HepG2 (cell line): Measurements from ENCODE around the gene TLK1. TPM values are rescaled to one million over a fixed set of nuclear protein-coding genes. Genes with fewer than 3 reads are reported as not detected.

Experiments
- ATAC-seq: fragments of 200-7000 bp; cut with Tn5 transposase; 3 replicates; pipeline ENCODE4 v1.9.1; 2020; ENCODE audit warnings: mild to moderate bottlenecking, moderate library complexity
- BruUV-seq: library from RNA; stranded (reverse); fragments of 400-500 nt; replicated peaks from 2 replicates; lab custom pipeline; 2021; lab: Mats Ljungman, UMichigan
- CTCF ChIA-PET: fragments of 300-600 bp; formaldehyde crosslinking; extraction: SDS; loops from one replicate; lab custom pipeline; 2021; ENCODE audit warnings: low total read pairs, inconsistent platforms, low intra/inter-chr PET ratio; lab: Yijun Ruan, JAX
- POLR2A ChIA-PET: fragments of 350-600 bp; sonication (Branson Sonifier 250); formaldehyde crosslinking; loops from one replicate; lab custom pipeline; 2020; ENCODE audit warnings: antibody characterized with exemption, inconsistent platforms; lab: Yijun Ruan, JAX
- DNase-seq: peaks from one replicate; pipeline ENCODE4 v3.0.0-alpha.2; 2015; ENCODE audit warnings: low spot score
- FAIRE-seq: peaks from 3 replicates; lab custom pipeline; 2011; peaks lifted over from hg19 to GRCh38; lab: Jason Lieb, UNC
- H2AFZ ChIP-seq: one replicate; pipeline ENCODE4 v1.6.1; 2011; ENCODE audit warnings: low read length, inconsistent platforms
- H3K27ac ChIP-seq: fragments of 300-600 bp; 3 replicates; pipeline ENCODE4 v1.8.0; 2011; ENCODE audit warnings: mixed run types, mild to moderate bottlenecking, mixed read lengths, low read length, inconsistent platforms; ENCODE audit not compliant: insufficient read depth; ENCODE audit errors: extremely low read length
- H3K27me3 ChIP-seq, 2 experiments: fragments of 200-600 bp in 1 of 2; 2 replicates in 1 of 2; 3 replicates in 1 of 2; pipeline versions ENCODE4 v1.6.0 to v1.8.0; 2011; ENCODE audit warnings: low read length in 2 of 2, mild to moderate bottlenecking in 2 of 2, moderate library complexity in 2 of 2, inconsistent platforms in 1 of 2; ENCODE audit not compliant: insufficient read depth in 2 of 2, control insufficient read depth in 1 of 2
- H3K36me3 ChIP-seq, 2 experiments: fragments of 200-600 bp in 1 of 2; replicated peaks in 1 of 2; 2 replicates in 1 of 2; 3 replicates in 1 of 2; pipeline versions ENCODE4 v1.5.1 to v1.8.0; 2011; ENCODE audit warnings: low read length in 2 of 2, inconsistent platforms in 1 of 2; ENCODE audit not compliant: insufficient read depth in 2 of 2, control insufficient read depth in 1 of 2
- H3K4me1 ChIP-seq: 2 replicates; pipeline ENCODE4 v1.5.1; 2012; ENCODE audit warnings: low read length, inconsistent platforms; ENCODE audit not compliant: insufficient read depth
- H3K4me2 ChIP-seq: 2 replicates; pipeline ENCODE4 v1.6.0; 2011; ENCODE audit warnings: low read depth, low read length, inconsistent platforms
- H3K4me3 ChIP-seq, 3 experiments: fragments of 200-600 bp in 1 of 3; sonication (generic), shearing (Covaris generic) in 1 of 3; replicated peaks in 1 of 3; 2 replicates each; pipeline ENCODE4 v1.5.1; 2011 to 2016; ENCODE audit warnings: low read length in 3 of 3, inconsistent platforms in 2 of 3, low read depth in 2 of 3, mild to moderate bottlenecking in 2 of 3, control low read depth in 1 of 3, mixed read lengths in 1 of 3; ENCODE audit not compliant: insufficient read depth in 1 of 3
- H3K79me2 ChIP-seq: one replicate; pipeline ENCODE4 v1.6.1; 2011; ENCODE audit warnings: low read length, inconsistent platforms; ENCODE audit not compliant: insufficient read depth
- H3K9ac ChIP-seq: 2 replicates; pipeline ENCODE4 v1.6.0; 2011; ENCODE audit warnings: mild to moderate bottlenecking, low read depth, low read length, inconsistent platforms; ENCODE audit not compliant: insufficient read depth
- H3K9me3 ChIP-seq: 2 replicates; pipeline ENCODE4 v1.5.1; 2012; ENCODE audit warnings: mild to moderate bottlenecking, low read length
- H4K20me1 ChIP-seq: 2 replicates; pipeline ENCODE4 v1.6.0; 2011; ENCODE audit warnings: inconsistent platforms, mild to moderate bottlenecking, low read length, moderate library complexity; ENCODE audit not compliant: insufficient read depth
- ARID3A ChIP-seq: IDR thresholded peaks from 2 replicates; pipeline ENCODE4 v1.6.1; 2012; ENCODE audit warnings: low read depth, low read length, improper control_type of control experiment
- CEBPG ChIP-seq: IDR thresholded peaks from 2 replicates; pipeline ENCODE4 v1.6.1; 2016
- KDM4B ChIP-seq: sonication (generic); formaldehyde crosslinking; IDR thresholded peaks from 2 replicates; pipeline ENCODE4 v1.4.0; 2020; ENCODE audit warnings: missing genetic modification reagents
- LRRFIP1 ChIP-seq: sonication (generic); formaldehyde crosslinking; conservative IDR thresholded peaks from 2 replicates; pipeline ENCODE4 v1.4.0; 2020; ENCODE audit warnings: missing genetic modification reagents
- NCOA2 ChIP-seq: sonication (generic); formaldehyde crosslinking; IDR thresholded peaks from 2 replicates; pipeline ENCODE4 v1.8.0; 2022; ENCODE audit warnings: inconsistent platforms
- RBAK ChIP-seq: sonication (generic); formaldehyde crosslinking; IDR thresholded peaks from 2 replicates; pipeline ENCODE4 v1.5.1; 2020; ENCODE audit warnings: mild to moderate bottlenecking, missing genetic modification reagents
- SIN3A ChIP-seq: IDR thresholded peaks from 2 replicates; pipeline ENCODE4 v1.6.1; 2011; ENCODE audit warnings: low read depth, mild to moderate bottlenecking, control low read depth, low read length, borderline replicate concordance
- ZBTB4 ChIP-seq: sonication (generic); formaldehyde crosslinking; IDR thresholded peaks from 2 replicates; pipeline ENCODE4 v1.4.0; 2020; ENCODE audit warnings: missing genetic modification reagents, mild to moderate bottlenecking, borderline replicate concordance
- ZFP36L2 ChIP-seq: sonication (generic); formaldehyde crosslinking; IDR thresholded peaks from 2 replicates; pipeline ENCODE4 v1.4.0; 2020; ENCODE audit warnings: missing genetic modification reagents
- ZFY ChIP-seq: sonication (generic); formaldehyde crosslinking; IDR thresholded peaks from 2 replicates; pipeline ENCODE4 v1.4.0; 2020; ENCODE audit warnings: missing genetic modification reagents
- ZNF274 ChIP-seq: sonication (generic); formaldehyde crosslinking; IDR thresholded peaks from 2 replicates; pipeline ENCODE4 v1.5.1; 2020; ENCODE audit warnings: mild to moderate bottlenecking, missing genetic modification reagents
- ZNF362 ChIP-seq: sonication (generic); formaldehyde crosslinking; IDR thresholded peaks from 2 replicates; pipeline ENCODE4 v1.4.0; 2020; ENCODE audit warnings: missing genetic modification reagents, mild to moderate bottlenecking, borderline replicate concordance
- ZNF547 ChIP-seq: sonication (generic); formaldehyde crosslinking; IDR thresholded peaks from 2 replicates; pipeline ENCODE4 v1.5.1; 2020; ENCODE audit warnings: mild to moderate bottlenecking, missing genetic modification reagents
- ZNF878 ChIP-seq: sonication (generic); formaldehyde crosslinking; IDR thresholded peaks from 2 replicates; pipeline ENCODE4 v1.8.1; 2023; ENCODE audit warnings: mild to moderate bottlenecking, missing genetic modification reagents, moderate library complexity
- ZSCAN21 ChIP-seq: sonication (generic); formaldehyde crosslinking; IDR thresholded peaks from 2 replicates; pipeline ENCODE4 v1.8.0; 2022; ENCODE audit warnings: mild to moderate bottlenecking, missing genetic modification reagents, moderate library complexity, borderline replicate concordance
- WGBS: methylation state at CpG from one replicate; pipeline ENCODE4 v1.1.6; 2017; ENCODE audit warnings: low lambda C conversion rate; 5-methylcytosine and 5-hydroxymethylcytosine counted together
- in situ Hi-C: cut with HindIII; loops from 2 replicates; pipeline ENCODE4 v1.10.0; 2017; ENCODE audit warnings: low pct_unique_long_range_greater_than_20kb; ENCODE audit not compliant: extremely low pct_ligation_motif_present
- intact Hi-C: fragments of 100-400 bp; cut with micrococcal nuclease; formaldehyde crosslinking; loops from one replicate; pipeline ENCODE4 v1.10.0; 2022; ENCODE audit not compliant: unreplicated experiment
- polyA plus RNA-seq, 8 experiments: library from polyadenylated mRNA; depleted of rRNA in 3 of 8; stranded (reverse) in 7 of 8; unstranded in 1 of 8; fragments of >200 nt; fragmentation: Illumina TruSeq in 4 of 8; extraction: Trizol in 4 of 8; gene quantifications; 2 replicates each; pipeline versions ENCODE4 v1.2.1 to v1.2.3, GENCODE V29; 2011 to 2016; ENCODE audit warnings: low read depth in 4 of 8, missing spikeins in 1 of 8, mixed read lengths in 1 of 8; ENCODE audit not compliant: insufficient read depth in 1 of 8
- total RNA-seq, 5 experiments: library from RNA; depleted of rRNA; stranded (reverse); fragments of >200 nt; fragmentation: Illumina TruSeq; extraction: Trizol; gene quantifications; 2 replicates each; pipeline ENCODE4 v1.2.3, GENCODE V29; 2016; ENCODE audit warnings: low read depth in 1 of 5

Gene TLK1
- total and polyA plus RNA-seq, 2 of the 13 experiments (the other 11 are each of a cell fraction or from before 2014, with no cell fraction given) = 16.8 to 28.7 TPM

- ATAC-seq = no peak
Observed at GRCh38 chr2:171009386-171009785, 151.3 kb downstream of the TLK1 start.

More at GRCh38 chr2:171009386-171009785, 151.3 kb downstream of the TLK1 start:
- Histone ChIP-seq H2AFZ (no peak overlapping the region), H3K9me3 (no peaks in the 10 kb centered on the region), H3K27me3 (no peaks in the 10 kb centered on the region), H3K27ac (no peak overlapping the region)
- ChIA-PET POLR2A (no interaction called here), CTCF (no interaction called here)
- no TSS peak for BruUV-seq
- in situ Hi-C loops = no loop called here
- TF ChIP-seq ZNF274 (CRISPR knock-in tag) (no peak), CEBPG (CRISPR knock-in tag) (no peak), ZFP36L2 (no peak), ZBTB4 (CRISPR knock-in tag) (no peak), SIN3A (no peak), ZNF547 (no peak), KDM4B (CRISPR knock-in tag) (no peak), NCOA2 (no peak), ZNF362 (CRISPR knock-in tag) (no peak), ZNF878 (CRISPR knock-in tag) (no peak), RBAK (CRISPR knock-in tag) (no peak), LRRFIP1 (CRISPR knock-in tag) (no peak), ARID3A (no peak), ZFY (CRISPR knock-in tag) (no peak), ZSCAN21 (CRISPR knock-in tag) (no peak)
- TF ChIP-seq, all 625 proteins: peak for 0
- DNase-seq = no peak
- no peak overlapping the region for H3K9ac ChIP-seq
- no peaks in the 10 kb centered on the region for H3K4me1 ChIP-seq
- H3K4me2 ChIP-seq = no peak overlapping the region
- H3K36me3 ChIP-seq = peaks cover 11 to 79% of the 10 kb centered on the region in 2 experiments
- intact Hi-C loops = no loop called here
- 97% methylated on average over 4 of the region's 4 CpGs for WGBS
- no peaks in the 10 kb centered on the region for H4K20me1 ChIP-seq
- no peak overlapping the region for H3K4me3 ChIP-seq
- no peak for FAIRE-seq
- no peaks in the 10 kb centered on the region for H3K79me2 ChIP-seq
